Measurements from ENCODE around the gene PRKCZ.
A peak's percentile ranks its signal among the peaks of the same experiment; 100 is the strongest.

The PRKCZ gene

GRCh38 chr1:2233997-2234761 is 184.0 kb downstream of the PRKCZ start:
- peak; percentile 97 to 98 for DNase-seq

- DNase-seq = no peak
Measured at GRCh38 chr1:2234762-2235113, 184.5 kb downstream of the PRKCZ start.
